ENCODE results near the gene EBPL.

EBPL gene

DNA sequence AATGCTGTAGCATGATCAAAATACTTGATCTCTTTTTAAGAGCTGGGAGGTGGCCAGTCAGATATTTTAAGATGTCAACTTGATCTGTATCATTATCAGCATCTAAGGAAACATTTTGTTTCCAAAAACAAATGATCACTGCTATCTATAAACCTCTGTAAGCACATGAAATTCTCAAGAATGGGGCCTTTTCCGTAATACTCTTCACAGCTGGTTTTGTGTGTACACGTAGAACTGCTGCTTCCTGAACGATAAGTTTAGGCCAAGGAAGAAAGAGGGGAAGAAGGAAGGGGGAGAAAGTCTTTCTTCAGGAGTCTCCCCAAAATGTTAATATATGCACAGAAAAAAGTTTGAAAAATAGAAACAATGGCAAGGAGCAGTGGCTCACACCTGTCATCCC lies 37.3 kb downstream of the EBPL start:
- TF ChIP-seq, protein P1, sequence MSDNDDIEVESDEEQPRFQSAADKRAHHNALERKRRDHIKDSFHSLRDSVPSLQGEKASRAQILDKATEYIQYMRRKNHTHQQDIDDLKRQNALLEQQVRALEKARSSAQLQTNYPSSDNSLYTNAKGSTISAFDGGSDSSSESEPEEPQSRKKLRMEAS (IDR thresholded peaks at IDR 0.05; ENCODE audit: low read depth, low read length) = no peak
- TF ChIP-seq POLR2A (IDR thresholded peaks at IDR 0.05; ENCODE audit: extremely low read depth, insufficient read length) = no peak
- TF ChIP-seq MYC (IDR thresholded peaks at IDR 0.05; ENCODE audit: low read depth, low read length) = no peak
- DNase-seq (ENCODE audit: low read depth) = no peak
- H3K4me3 ChIP-seq (ENCODE audit: low read depth, low read length) = no peak overlapping the region

DNA sequence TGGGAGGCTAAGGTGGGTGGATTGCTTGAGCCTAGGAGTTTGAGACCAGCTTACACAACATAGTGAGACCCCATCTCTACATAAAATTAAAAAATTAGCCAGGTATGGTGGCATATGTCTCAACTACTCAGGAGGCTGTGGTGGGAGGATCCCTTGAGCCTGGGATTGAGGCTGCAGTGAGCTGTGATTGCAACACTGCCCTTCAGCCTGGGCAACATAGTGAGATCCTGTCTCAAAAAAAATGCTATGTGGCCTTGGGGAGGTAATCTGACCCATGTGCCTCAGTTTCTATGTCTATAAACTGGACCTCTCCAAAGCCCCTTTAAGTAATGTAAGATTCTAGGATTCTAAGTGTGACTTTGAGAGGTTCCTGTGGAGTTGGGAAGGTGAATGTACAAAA lies 37.8 kb downstream of the EBPL start:
- H3K4me3 ChIP-seq (ENCODE audit: low read depth, low read length) = no peak overlapping the region
- TF ChIP-seq, protein P1 (IDR thresholded peaks at IDR 0.05; ENCODE audit: low read depth, low read length) = no peak
- TF ChIP-seq MYC (IDR thresholded peaks at IDR 0.05; ENCODE audit: low read depth, low read length) (no peak), POLR2A (IDR thresholded peaks at IDR 0.05; ENCODE audit: extremely low read depth, insufficient read length) (no peak)
- TF ChIP-seq, protein P2, sequence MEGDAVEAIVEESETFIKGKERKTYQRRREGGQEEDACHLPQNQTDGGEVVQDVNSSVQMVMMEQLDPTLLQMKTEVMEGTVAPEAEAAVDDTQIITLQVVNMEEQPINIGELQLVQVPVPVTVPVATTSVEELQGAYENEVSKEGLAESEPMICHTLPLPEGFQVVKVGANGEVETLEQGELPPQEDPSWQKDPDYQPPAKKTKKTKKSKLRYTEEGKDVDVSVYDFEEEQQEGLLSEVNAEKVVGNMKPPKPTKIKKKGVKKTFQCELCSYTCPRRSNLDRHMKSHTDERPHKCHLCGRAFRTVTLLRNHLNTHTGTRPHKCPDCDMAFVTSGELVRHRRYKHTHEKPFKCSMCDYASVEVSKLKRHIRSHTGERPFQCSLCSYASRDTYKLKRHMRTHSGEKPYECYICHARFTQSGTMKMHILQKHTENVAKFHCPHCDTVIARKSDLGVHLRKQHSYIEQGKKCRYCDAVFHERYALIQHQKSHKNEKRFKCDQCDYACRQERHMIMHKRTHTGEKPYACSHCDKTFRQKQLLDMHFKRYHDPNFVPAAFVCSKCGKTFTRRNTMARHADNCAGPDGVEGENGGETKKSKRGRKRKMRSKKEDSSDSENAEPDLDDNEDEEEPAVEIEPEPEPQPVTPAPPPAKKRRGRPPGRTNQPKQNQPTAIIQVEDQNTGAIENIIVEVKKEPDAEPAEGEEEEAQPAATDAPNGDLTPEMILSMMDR (IDR thresholded peaks at IDR 0.05; ENCODE audit: low read depth, low read length) = no peak
- DNase-seq (ENCODE audit: low read depth) = no peak

DNA sequence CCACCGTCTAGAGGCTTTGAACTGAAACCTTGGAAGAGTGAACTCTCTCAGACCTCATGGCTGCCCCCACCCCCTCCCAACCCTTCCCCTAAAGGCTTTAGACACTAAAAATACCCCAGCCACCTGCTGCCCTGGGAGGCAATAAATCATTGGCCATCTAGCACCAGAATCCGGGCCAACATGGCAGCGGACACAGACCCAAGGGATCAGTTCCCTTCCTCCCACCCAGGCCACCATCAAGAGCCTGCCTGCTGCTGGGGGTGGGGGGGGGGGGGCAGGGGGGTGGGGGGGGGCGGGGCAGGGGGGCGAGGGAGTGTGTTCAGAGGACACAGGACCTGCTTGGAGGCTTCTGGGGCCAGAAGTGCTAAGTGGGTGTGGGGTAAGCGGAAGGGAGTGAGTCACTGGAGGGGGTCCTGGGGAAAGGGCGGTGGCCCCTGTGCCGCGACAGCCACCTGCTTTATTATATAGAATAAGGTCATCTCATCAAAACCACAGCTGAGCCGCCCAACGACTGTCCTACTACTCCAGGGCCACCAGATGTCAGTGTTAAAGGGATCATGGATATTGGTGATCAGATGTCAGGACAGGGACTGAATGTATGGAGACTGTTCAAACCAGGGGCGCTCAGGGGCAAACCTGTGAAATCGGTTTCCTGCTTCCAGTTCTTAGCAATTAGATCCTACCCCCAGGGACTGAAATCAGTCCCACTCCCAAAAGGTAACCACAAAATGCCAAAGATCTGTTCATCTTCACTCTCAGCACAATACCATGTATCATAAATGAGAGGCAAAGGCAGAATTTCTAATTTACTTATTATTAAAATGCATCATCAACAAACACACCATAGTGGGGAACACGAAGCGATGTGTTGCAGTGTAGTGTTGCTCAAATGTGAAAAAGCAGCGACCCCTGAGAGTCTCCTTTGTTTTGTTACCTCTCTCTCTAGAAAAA lies 38.7 kb downstream of the EBPL start:
- TF ChIP-seq, protein P1 (IDR thresholded peaks at IDR 0.05; ENCODE audit: low read depth, low read length) = no peak
- TF ChIP-seq, protein P2 (IDR thresholded peaks at IDR 0.05; ENCODE audit: low read depth, low read length) = peak; percentile 62
- DNase-seq (ENCODE audit: low read depth) = peak; percentile 71

DNA sequence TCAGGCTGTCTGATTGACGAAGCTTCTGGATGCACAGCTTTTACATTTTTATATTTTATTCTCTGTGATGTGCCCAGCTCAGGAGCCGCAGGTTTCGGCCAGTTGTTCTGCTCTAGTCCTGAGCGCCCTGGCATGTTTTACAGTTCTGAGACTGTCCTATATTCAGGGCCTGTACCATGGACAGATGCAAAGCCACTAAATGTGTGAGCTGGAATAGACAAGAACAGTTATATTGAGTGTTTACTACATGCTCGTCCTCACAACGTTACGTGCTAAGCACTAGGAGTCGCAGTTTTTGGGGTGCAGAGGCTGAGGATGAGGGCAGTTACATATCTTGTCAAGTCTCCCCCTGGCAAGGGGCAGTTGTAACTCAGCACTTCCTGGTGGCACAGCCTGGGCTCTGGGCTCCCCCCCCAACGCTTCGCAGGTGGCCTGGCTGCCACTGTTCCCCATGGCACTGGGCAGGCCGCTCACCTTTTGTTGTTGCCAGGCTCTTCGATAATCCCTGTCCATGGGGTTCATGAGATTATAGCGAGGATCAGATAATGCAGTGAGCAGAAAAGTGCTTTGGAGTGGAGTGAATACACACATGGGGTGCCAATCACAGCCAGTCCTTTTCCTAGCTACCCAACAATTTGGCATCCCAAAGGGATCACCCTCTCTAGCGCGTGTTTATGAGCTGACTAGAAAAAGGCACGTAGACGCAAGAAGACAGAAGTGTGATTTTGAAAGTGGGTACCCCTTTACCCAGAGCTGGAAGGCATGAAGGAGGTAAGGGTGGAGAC lies 39.5 kb downstream of the EBPL start:
- TF ChIP-seq MYC (IDR thresholded peaks at IDR 0.05; ENCODE audit: low read depth, low read length) (no peak), POLR2A (IDR thresholded peaks at IDR 0.05; ENCODE audit: extremely low read depth, insufficient read length) (no peak)
- TF ChIP-seq, protein P1 (IDR thresholded peaks at IDR 0.05; ENCODE audit: low read depth, low read length) = no peak
- TF ChIP-seq, protein P2 (IDR thresholded peaks at IDR 0.05; ENCODE audit: low read depth, low read length) = no peak
- no peak for DNase-seq (ENCODE audit: low read depth)
- H3K4me3 ChIP-seq (ENCODE audit: low read depth, low read length) = no peak overlapping the region

More for the DNA sequence above, 38.7 kb downstream of the EBPL start:
- H3K4me3 ChIP-seq (ENCODE audit: low read depth, low read length) = no peak overlapping the region

DNA sequence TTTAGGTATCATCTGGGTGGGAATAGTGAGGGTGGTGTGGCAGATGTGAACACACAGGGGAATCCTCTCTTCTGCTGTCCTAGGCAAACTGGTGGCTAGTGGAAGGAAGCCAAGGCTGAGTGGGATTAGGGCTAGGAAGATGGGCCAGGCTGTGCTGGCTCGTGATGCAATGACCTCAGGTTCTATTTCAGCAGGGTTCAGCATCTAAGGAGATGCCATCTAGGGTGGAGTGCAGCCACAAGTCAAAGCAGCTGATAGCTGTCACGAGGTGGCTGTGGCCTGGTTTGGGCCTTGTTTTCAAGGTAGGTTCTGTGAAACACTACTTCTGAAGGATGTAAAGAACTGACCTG lies 41.3 kb downstream of the EBPL start:
- H3K4me3 ChIP-seq (ENCODE audit: low read depth, low read length) = no peak overlapping the region
- TF ChIP-seq, protein P1 (IDR thresholded peaks at IDR 0.05; ENCODE audit: low read depth, low read length) = no peak
- TF ChIP-seq, protein P2 (IDR thresholded peaks at IDR 0.05; ENCODE audit: low read depth, low read length) = no peak
- TF ChIP-seq MYC (IDR thresholded peaks at IDR 0.05; ENCODE audit: low read depth, low read length) (no peak), POLR2A (IDR thresholded peaks at IDR 0.05; ENCODE audit: extremely low read depth, insufficient read length) (no peak)
- no peak for DNase-seq (ENCODE audit: low read depth)
